SK-N-SH (cell line): ENCODE measurements around the gene RBM4. TPM values are rescaled to one million over a fixed set of nuclear protein-coding genes. Genes with fewer than 3 reads are reported as not detected.
"Not testable (repeated sequence)": the region's sequence is repeated elsewhere in the genome, so short reads cannot be mapped to it uniquely, and the experiment has no call there.

ENCODE experiments used
- CTCF ChIA-PET: fragments of 300-600, 350-600 bp; formaldehyde crosslinking; extraction: SDS; loops from one replicate; lab custom pipeline; 2021; lab: Yijun Ruan, JAX
- POLR2A ChIA-PET: fragments of 350-600 bp; sonication (Branson Sonifier 250); formaldehyde crosslinking; extraction: SDS; loops from one replicate; lab custom pipeline; 2020; ENCODE audit warnings: antibody characterized with exemption, inconsistent platforms; lab: Yijun Ruan, JAX
- DNase-seq: peaks from one replicate; pipeline ENCODE4 v3.0.0; 2012
- H2AFZ ChIP-seq: fragments of 200-600 bp; sonication (generic); 2 replicates; pipeline ENCODE4 v1.8.1; 2016; ENCODE audit warnings: antibody characterized with exemption, mild to moderate bottlenecking, low read depth
- H3F3A ChIP-seq: fragments of 200-600 bp; sonication (generic); replicated peaks from 2 replicates; pipeline ENCODE3; 2016; ENCODE audit warnings: antibody characterized with exemption, mild to moderate bottlenecking; ENCODE audit not compliant: insufficient read depth
- H3K27ac ChIP-seq, 2 experiments: fragments of 200-500 bp in 1 of 2; fragments of 200-600 bp in 1 of 2; sonication (Bioruptor generic) in 1 of 2; sonication (generic), shearing (Covaris generic) in 1 of 2; 2 replicates each; pipeline versions ENCODE4 v1.5.1 to v1.6.1; 2014 to 2016; ENCODE audit warnings: low read depth in 2 of 2, inconsistent platforms in 1 of 2, low read length in 1 of 2, mild to moderate bottlenecking in 1 of 2, mixed read lengths in 1 of 2
- H3K27me3 ChIP-seq: fragments of 200-600 bp; sonication (generic), shearing (Covaris generic); 2 replicates; pipeline ENCODE4 v1.6.1; 2016; ENCODE audit warnings: mixed run types; ENCODE audit not compliant: insufficient read depth
- H3K36me3 ChIP-seq, 2 experiments: fragments of 200-500 bp in 1 of 2; fragments of 200-600 bp in 1 of 2; sonication (Bioruptor generic) in 1 of 2; sonication (generic) in 1 of 2; replicated peaks in 1 of 2; 2 replicates each; pipeline versions ENCODE3 to v1.5.1; 2014 to 2016; ENCODE audit warnings: low read length in 1 of 2, mild to moderate bottlenecking in 1 of 2; ENCODE audit not compliant: insufficient read depth in 2 of 2, control insufficient read depth in 1 of 2
- H3K4me1 ChIP-seq, 2 experiments: fragments of 200-500 bp in 1 of 2; fragments of 200-600 bp in 1 of 2; sonication (Bioruptor generic) in 1 of 2; sonication (generic), shearing (Covaris generic) in 1 of 2; 2 replicates each; pipeline versions ENCODE4 v1.5.1 to v1.6.1; 2014 to 2016; ENCODE audit warnings: low read depth in 1 of 2, low read length in 1 of 2, mixed run types in 1 of 2; ENCODE audit not compliant: insufficient read depth in 2 of 2, control insufficient read depth in 1 of 2
- H3K4me2 ChIP-seq: fragments of 200-600 bp; sonication (generic), shearing (Covaris generic); 2 replicates; pipeline ENCODE4 v1.6.1; 2017; ENCODE audit warnings: mixed run types
- H3K4me3 ChIP-seq, 2 experiments: fragments of 200-500 bp in 1 of 2; fragments of 200-600 bp in 1 of 2; sonication (Bioruptor generic) in 1 of 2; sonication (generic), shearing (Covaris generic) in 1 of 2; 2 replicates each; pipeline versions ENCODE4 v1.5.1 to v1.8.1; 2014 to 2016; ENCODE audit warnings: low read depth in 2 of 2, inconsistent platforms in 1 of 2, low read length in 1 of 2, mild to moderate bottlenecking in 1 of 2, mixed read lengths in 1 of 2, moderate library complexity in 1 of 2
- H3K79me2 ChIP-seq: fragments of 200-600 bp; sonication (generic); 2 replicates; pipeline ENCODE4 v1.8.1; 2017; ENCODE audit warnings: mild to moderate bottlenecking; ENCODE audit not compliant: insufficient read depth
- H3K9ac ChIP-seq: fragments of 200-600 bp; sonication (generic); 2 replicates; pipeline ENCODE4 v1.6.1; 2017; ENCODE audit warnings: mixed run types
- H3K9me2 ChIP-seq: fragments of 200-600 bp; sonication (generic); 2 replicates; pipeline ENCODE4 v1.6.1; 2017; ENCODE audit warnings: mixed run types
- H3K9me3 ChIP-seq: fragments of 200-600 bp; sonication (generic); 2 replicates; pipeline ENCODE4 v1.6.1; 2017; ENCODE audit warnings: mixed run types, mild to moderate bottlenecking, moderate library complexity
- H4K20me1 ChIP-seq: fragments of 200-600 bp; sonication (generic); 2 replicates; pipeline ENCODE4 v1.6.1; 2017; ENCODE audit warnings: mild to moderate bottlenecking, mixed run types; ENCODE audit not compliant: insufficient read depth
- EP300 ChIP-seq, 2 experiments: IDR thresholded peaks; 2 replicates each; pipeline versions ENCODE4 v1.4.0 to v1.6.1; 2012; ENCODE audit warnings: borderline replicate concordance in 1 of 2, low read depth in 1 of 2, low read length in 1 of 2
- FOSL2 ChIP-seq: IDR thresholded peaks from 2 replicates; pipeline ENCODE4 v1.4.0; 2012; ENCODE audit warnings: low read depth, mild to moderate bottlenecking, moderate library complexity, borderline replicate concordance
- FOXM1 ChIP-seq: IDR thresholded peaks from 2 replicates; pipeline ENCODE4 v1.4.0; 2012; ENCODE audit warnings: low read depth, mild to moderate bottlenecking
- GABPA ChIP-seq: IDR thresholded peaks from 2 replicates; pipeline ENCODE4 v1.4.0; 2012; ENCODE audit warnings: low read depth, mild to moderate bottlenecking
- GATA2 ChIP-seq: sonication (generic); formaldehyde crosslinking; IDR thresholded peaks from 2 replicates; pipeline ENCODE4 v1.5.0; 2020; ENCODE audit warnings: mild to moderate bottlenecking, missing genetic modification reagents
- JUND ChIP-seq: IDR thresholded peaks from 2 replicates; pipeline ENCODE4 v1.4.0; 2012
- MEF2A ChIP-seq: IDR thresholded peaks from 2 replicates; pipeline ENCODE4 v1.4.0; 2012; ENCODE audit warnings: low read depth, borderline replicate concordance
- MXI1 ChIP-seq: IDR thresholded peaks from 2 replicates; pipeline ENCODE4 v1.6.1; 2012; ENCODE audit warnings: mild to moderate bottlenecking, low read depth, low read length, improper control_type of control experiment
- NRF1 ChIP-seq: IDR thresholded peaks from 2 replicates; pipeline ENCODE4 v1.6.1; 2012; ENCODE audit warnings: low read depth, mild to moderate bottlenecking, low read length
- RCOR1 ChIP-seq: fragments of 150-350 bp; IDR thresholded peaks from 2 replicates; pipeline ENCODE4 v1.6.1; 2017; ENCODE audit warnings: antibody characterized with exemption, low read length
- SMC3 ChIP-seq: IDR thresholded peaks from 2 replicates; pipeline ENCODE4 v1.6.1; 2012; ENCODE audit warnings: low read depth, low read length, improper control_type of control experiment
- TAF1 ChIP-seq: IDR thresholded peaks from 2 replicates; pipeline ENCODE4 v1.6.1; 2012; ENCODE audit warnings: low read depth, mild to moderate bottlenecking, low read length, moderate library complexity, borderline replicate concordance
- TCF12 ChIP-seq: IDR thresholded peaks from 2 replicates; pipeline ENCODE4 v1.4.0; 2012
- TEAD4 ChIP-seq: IDR thresholded peaks from 2 replicates; pipeline ENCODE4 v1.4.0; 2012; ENCODE audit warnings: mild to moderate bottlenecking, borderline replicate concordance; ENCODE audit not compliant: insufficient read depth
- YY1 ChIP-seq: IDR thresholded peaks from 2 replicates; pipeline ENCODE4 v1.4.0; 2012; ENCODE audit warnings: low read depth, mild to moderate bottlenecking
- WGBS: methylation state at CpG from one replicate; pipeline ENCODE4 v1.1.6; 2017; ENCODE audit warnings: low lambda C conversion rate; 5-methylcytosine and 5-hydroxymethylcytosine counted together
- polyA plus RNA-seq, 3 experiments: library from polyadenylated mRNA; depleted of rRNA; stranded (reverse); fragments of >200 nt; gene quantifications; 2 replicates each; pipeline ENCODE4 v1.2.3, GENCODE V29; 2012
- TF ChIP-seq, protein P1 (sequence below): fragments of 150-350 bp; IDR thresholded peaks from 2 replicates; pipeline ENCODE4 v1.6.1; 2017; ENCODE audit warnings: antibody characterized with exemption, low read length, low read depth, borderline replicate concordance
- TF ChIP-seq, protein P2 (sequence below): IDR thresholded peaks from 2 replicates; pipeline ENCODE4 v1.4.0; 2012; ENCODE audit warnings: low read depth, borderline replicate concordance
- TF ChIP-seq, protein P3 (sequence below): IDR thresholded peaks from 2 replicates; pipeline ENCODE4 v1.4.0; 2012; ENCODE audit warnings: low read depth

RBM4 gene
- polyA plus RNA-seq, 1 of the 3 experiments (the other 2 are of a cell fraction): 202 TPM

DNA sequence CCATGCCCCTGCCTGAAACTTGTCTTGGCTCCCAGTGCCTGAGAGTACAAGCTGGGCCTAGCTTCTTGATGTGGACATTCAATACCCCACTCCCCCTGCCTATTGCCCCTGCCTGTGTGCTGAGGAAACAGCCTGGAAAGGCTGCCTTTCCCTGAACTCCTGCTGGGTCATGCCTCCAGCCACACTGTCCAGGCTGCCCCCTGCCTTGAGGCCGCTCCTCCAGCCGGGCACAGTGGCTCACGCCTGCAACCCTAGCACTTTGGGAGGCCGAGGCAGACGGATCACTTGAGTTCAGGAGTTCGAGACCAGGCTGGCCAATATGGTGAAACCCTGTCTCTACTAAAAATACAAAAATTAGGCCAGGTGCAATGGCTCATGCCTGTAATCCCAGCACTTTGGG is 35.4 kb upstream of the RBM4 start:
- ChIA-PET POLR2A (no interaction called here), CTCF (interaction anchor here (1.2 kb wide), 1 partner anchor 24 kb away, joined by 3 read pairs; no protein-coding TSS in a partner anchor)
- H3F3A ChIP-seq: peaks cover 7% of the 10 kb centered on the region
- H3K9me2 ChIP-seq: no peaks in the 10 kb centered on the region
- H3K4me1 ChIP-seq: peaks cover 0 to 8% of the 10 kb centered on the region in 2 experiments; a peak in 1 of 4 replicates
- H3K4me3 ChIP-seq: no peak overlapping the region
- DNase-seq: no peak
- H3K79me2 ChIP-seq: no peaks in the 10 kb centered on the region
- TF ChIP-seq, protein P1, sequence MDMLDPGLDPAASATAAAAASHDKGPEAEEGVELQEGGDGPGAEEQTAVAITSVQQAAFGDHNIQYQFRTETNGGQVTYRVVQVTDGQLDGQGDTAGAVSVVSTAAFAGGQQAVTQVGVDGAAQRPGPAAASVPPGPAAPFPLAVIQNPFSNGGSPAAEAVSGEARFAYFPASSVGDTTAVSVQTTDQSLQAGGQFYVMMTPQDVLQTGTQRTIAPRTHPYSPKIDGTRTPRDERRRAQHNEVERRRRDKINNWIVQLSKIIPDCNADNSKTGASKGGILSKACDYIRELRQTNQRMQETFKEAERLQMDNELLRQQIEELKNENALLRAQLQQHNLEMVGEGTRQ: no peak
- no peak for TF ChIP-seq SMC3
- TF ChIP-seq MEF2A: no peak
- TF ChIP-seq, protein P2, sequence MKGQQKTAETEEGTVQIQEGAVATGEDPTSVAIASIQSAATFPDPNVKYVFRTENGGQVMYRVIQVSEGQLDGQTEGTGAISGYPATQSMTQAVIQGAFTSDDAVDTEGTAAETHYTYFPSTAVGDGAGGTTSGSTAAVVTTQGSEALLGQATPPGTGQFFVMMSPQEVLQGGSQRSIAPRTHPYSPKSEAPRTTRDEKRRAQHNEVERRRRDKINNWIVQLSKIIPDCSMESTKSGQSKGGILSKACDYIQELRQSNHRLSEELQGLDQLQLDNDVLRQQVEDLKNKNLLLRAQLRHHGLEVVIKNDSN: no peak
- TF ChIP-seq RCOR1: no peak
- TF ChIP-seq TAF1: no peak
- TF ChIP-seq, protein P3, sequence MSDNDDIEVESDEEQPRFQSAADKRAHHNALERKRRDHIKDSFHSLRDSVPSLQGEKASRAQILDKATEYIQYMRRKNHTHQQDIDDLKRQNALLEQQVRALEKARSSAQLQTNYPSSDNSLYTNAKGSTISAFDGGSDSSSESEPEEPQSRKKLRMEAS: no peak
- TF ChIP-seq GABPA: no peak
- no peak for TF ChIP-seq GATA2 (CRISPR knock-in tag)
- no peak for TF ChIP-seq YY1
- TF ChIP-seq TCF12: no peak
- TF ChIP-seq FOXM1: no peak
- TF ChIP-seq NRF1: no peak
- TF ChIP-seq TEAD4: no peak
- no peak for TF ChIP-seq MXI1
- no peak for TF ChIP-seq EP300 (IDR thresholded peaks at IDR 0.05; ENCODE audit: borderline replicate concordance in 1 of 2, low read depth in 1 of 2, low read length in 1 of 2)
- TF ChIP-seq FOSL2: no peak
- peaks cover 5 to 26% of the 10 kb centered on the region in 2 experiments for H3K36me3 ChIP-seq
- H3K4me2 ChIP-seq: no peak overlapping the region
- 90% methylated on average over 6 of the region's 6 CpGs for WGBS
- H3K9ac ChIP-seq: no peak overlapping the region
- no peak overlapping the region for H3K27ac ChIP-seq
- H3K27me3 ChIP-seq: no peaks in the 10 kb centered on the region
- H4K20me1 ChIP-seq: no peaks in the 10 kb centered on the region
- H3K9me3 ChIP-seq: no peaks in the 10 kb centered on the region
- no peak overlapping the region for H2AFZ ChIP-seq

DNA sequence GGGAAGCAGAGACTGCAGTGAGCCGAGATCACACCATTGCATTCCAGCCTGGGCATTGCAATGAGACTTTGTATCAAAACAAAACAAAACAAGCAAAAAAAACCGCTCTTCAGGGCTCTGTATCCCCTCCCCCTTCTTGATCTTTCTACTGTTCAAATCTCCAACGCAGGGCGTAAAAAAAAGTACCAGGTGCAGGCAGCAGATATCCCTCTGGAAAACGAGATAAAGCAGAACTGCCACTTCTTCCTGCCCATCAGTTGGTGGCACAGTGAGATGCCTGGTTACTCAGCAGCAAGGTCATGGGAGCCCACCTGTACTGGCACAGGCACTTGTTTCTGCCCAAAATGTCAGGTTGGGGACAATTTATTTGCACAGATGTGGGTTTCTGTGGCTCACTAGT is 34.3 kb upstream of the RBM4 start:
- no peak overlapping the region for H3K4me2 ChIP-seq
- peaks cover 0 to 8% of the 10 kb centered on the region in 2 experiments; a peak in 1 of 4 replicates for H3K4me1 ChIP-seq
- H3K27me3 ChIP-seq: no peaks in the 10 kb centered on the region
- 86% methylated on average over 5 of the region's 5 CpGs for WGBS
- H3F3A ChIP-seq: peaks cover 7% of the 10 kb centered on the region
- no peaks in the 10 kb centered on the region for H3K9me2 ChIP-seq
- no peak overlapping the region for H3K27ac ChIP-seq
- no peaks in the 10 kb centered on the region for H3K79me2 ChIP-seq
- CTCF ChIA-PET: interaction anchor here (1.0 kb wide), 1 partner anchor 9 kb away, joined by 3 read pairs; no protein-coding TSS in a partner anchor
- no peaks in the 10 kb centered on the region for H4K20me1 ChIP-seq
- H2AFZ ChIP-seq: no peak overlapping the region
- no peak overlapping the region for H3K9ac ChIP-seq
- TF ChIP-seq JUND (no peak), TAF1 (no peak)
- peaks cover 5 to 26% of the 10 kb centered on the region in 2 experiments for H3K36me3 ChIP-seq
- no peak overlapping the region for H3K4me3 ChIP-seq
- POLR2A ChIA-PET: no interaction called here
- no peak for DNase-seq
- no peaks in the 10 kb centered on the region for H3K9me3 ChIP-seq

DNA sequence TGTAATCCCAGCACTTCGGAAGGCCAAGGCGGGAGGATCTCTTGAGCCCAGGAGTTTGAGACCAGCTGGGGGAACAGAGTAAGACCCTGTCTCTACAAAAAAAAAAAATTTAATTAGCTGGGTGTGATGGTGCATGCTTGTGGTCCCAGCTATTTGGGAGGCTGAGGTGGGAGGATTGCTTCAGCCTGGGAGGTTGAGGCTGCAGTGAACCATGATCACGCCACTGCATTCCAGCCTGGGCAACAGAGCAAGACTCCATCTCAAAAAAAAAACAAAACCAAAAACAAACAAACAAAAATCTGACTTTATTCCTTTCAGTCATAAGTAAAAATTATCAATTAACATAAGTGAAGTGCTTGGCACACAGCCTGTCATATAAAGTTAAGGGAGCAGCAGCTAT is 31.9 kb upstream of the RBM4 start:
- CTCF ChIA-PET: interaction anchor here (0.6 to 1.9 kb wide), 4 partner anchors 14 to 72 kb away, joined by 3 to 8 read pairs (median 5); no protein-coding TSS in a partner anchor
- H3K79me2 ChIP-seq, H3K4me2 ChIP-seq, DNase-seq, H3K4me3 ChIP-seq, H3K27ac ChIP-seq, H2AFZ ChIP-seq, H3K9me2 ChIP-seq, H3K27me3 ChIP-seq, H3K9ac ChIP-seq, H3F3A ChIP-seq, H3K4me1 ChIP-seq, H3K9me3 ChIP-seq, H4K20me1 ChIP-seq: not testable (repeated sequence)
- POLR2A ChIA-PET: interaction anchor here (1.1 kb wide), 1 partner anchor 10 kb away, joined by 3 read pairs; the partner anchor contains the start of gene RBM14
- 95% methylated on average over 3 of the region's 3 CpGs for WGBS
- peaks cover 0 to 17% of the 10 kb centered on the region in 2 experiments for H3K36me3 ChIP-seq
